HepG2 (cell line): ENCODE measurements around the gene FXN. TPM values are rescaled to one million over a fixed set of nuclear protein-coding genes. Genes with fewer than 3 reads are reported as not detected.

Experiments
- FLYWCH1 ChIP-seq: sonication (generic); formaldehyde crosslinking; IDR thresholded peaks from 2 replicates; pipeline ENCODE4 v1.8.1; 2023; ENCODE audit warnings: mild to moderate bottlenecking, missing genetic modification reagents
- GZF1 ChIP-seq: sonication (generic); formaldehyde crosslinking; IDR thresholded peaks from 2 replicates; pipeline ENCODE4 v1.5.1; 2020; ENCODE audit warnings: mild to moderate bottlenecking, missing genetic modification reagents
- HMGXB3 ChIP-seq: sonication (generic); formaldehyde crosslinking; IDR thresholded peaks from 2 replicates; pipeline ENCODE4 v1.4.0; 2020; ENCODE audit warnings: missing genetic modification reagents, borderline replicate concordance
- HNF4A ChIP-seq: sonication (generic); formaldehyde crosslinking; IDR thresholded peaks from 2 replicates; pipeline ENCODE4 v1.4.0; 2020; ENCODE audit warnings: missing genetic modification reagents
- HNF4G ChIP-seq, 2 experiments: sonication (generic) in 1 of 2; formaldehyde crosslinking in 1 of 2; IDR thresholded peaks; 2 replicates each; pipeline versions ENCODE4 v1.4.0 to v1.6.1; 2011 to 2020; ENCODE audit warnings: borderline replicate concordance in 2 of 2, low read depth in 2 of 2, mild to moderate bottlenecking in 2 of 2, low read length in 1 of 2, missing genetic modification reagents in 1 of 2, moderate library complexity in 1 of 2
- HOXA5 ChIP-seq: sonication (generic); formaldehyde crosslinking; IDR thresholded peaks from 2 replicates; pipeline ENCODE4 v1.4.0; 2020; ENCODE audit warnings: missing genetic modification reagents
- KDM6A ChIP-seq: IDR thresholded peaks from 2 replicates; pipeline ENCODE4 v1.6.1; 2016; ENCODE audit warnings: low read depth
- MAFG ChIP-seq: sonication (generic); formaldehyde crosslinking; IDR thresholded peaks from 2 replicates; pipeline ENCODE4 v1.5.1; 2020; ENCODE audit warnings: mild to moderate bottlenecking, missing genetic modification reagents
- MNT ChIP-seq: fragments of 450-650 bp; IDR thresholded peaks from 2 replicates; pipeline ENCODE4 v1.6.1; 2016
- MYC ChIP-seq: sonication (generic); formaldehyde crosslinking; IDR thresholded peaks from 2 replicates; pipeline ENCODE4 v1.9.0; 2021; ENCODE audit warnings: missing genetic modification reagents, borderline replicate concordance
- NCOA2 ChIP-seq: sonication (generic); formaldehyde crosslinking; IDR thresholded peaks from 2 replicates; pipeline ENCODE4 v1.8.0; 2022; ENCODE audit warnings: inconsistent platforms
- SOX5 ChIP-seq: IDR thresholded peaks from 2 replicates; pipeline ENCODE4 v1.6.1; 2016; ENCODE audit warnings: borderline replicate concordance
- ZHX2 ChIP-seq, 2 experiments: sonication (generic) in 1 of 2; formaldehyde crosslinking in 1 of 2; IDR thresholded peaks; 2 replicates each; pipeline versions ENCODE4 v1.6.1 to v1.9.0; 2014 to 2022; ENCODE audit warnings: antibody characterized with exemption in 1 of 2, borderline replicate concordance in 1 of 2, inconsistent platforms in 1 of 2, low read depth in 1 of 2, missing genetic modification reagents in 1 of 2
- ZMYM2 ChIP-seq: sonication (generic); formaldehyde crosslinking; IDR thresholded peaks from 2 replicates; pipeline ENCODE4 v1.8.0; 2022; ENCODE audit warnings: mild to moderate bottlenecking, missing genetic modification reagents
- ZNF350 ChIP-seq: sonication (generic); formaldehyde crosslinking; IDR thresholded peaks from 2 replicates; pipeline ENCODE4 v1.4.0; 2020; ENCODE audit warnings: mild to moderate bottlenecking, low read depth, missing genetic modification reagents, borderline replicate concordance
- ZNF441 ChIP-seq: sonication (generic); formaldehyde crosslinking; IDR thresholded peaks from 2 replicates; pipeline ENCODE4 v1.7.0; 2021; ENCODE audit warnings: missing genetic modification reagents, borderline replicate concordance
- ZNF580 ChIP-seq: IDR thresholded peaks from 2 replicates; pipeline ENCODE4 v1.6.1; 2016; ENCODE audit warnings: low read depth, borderline replicate concordance
- polyA plus RNA-seq, 8 experiments: library from polyadenylated mRNA; depleted of rRNA in 3 of 8; stranded (reverse) in 7 of 8; unstranded in 1 of 8; fragments of >200 nt; fragmentation: Illumina TruSeq in 4 of 8; extraction: Trizol in 4 of 8; gene quantifications; 2 replicates each; pipeline versions ENCODE4 v1.2.1 to v1.2.3, GENCODE V29; 2011 to 2016; ENCODE audit warnings: low read depth in 4 of 8, missing spikeins in 1 of 8, mixed read lengths in 1 of 8; ENCODE audit not compliant: insufficient read depth in 1 of 8
- total RNA-seq, 5 experiments: library from RNA; depleted of rRNA; stranded (reverse); fragments of >200 nt; fragmentation: Illumina TruSeq; extraction: Trizol; gene quantifications; 2 replicates each; pipeline ENCODE4 v1.2.3, GENCODE V29; 2016; ENCODE audit warnings: low read depth in 1 of 5

The FXN gene
- total and polyA plus RNA-seq, 2 of the 13 experiments (the other 11 are each of a cell fraction or from before 2014, with no cell fraction given) = 24.1 to 26.0 TPM

- peak; percentile 31; the same call in 1 of the 2 replicates for TF ChIP-seq MYC
- TF ChIP-seq ZHX2 (IDR thresholded peaks at IDR 0.05; ENCODE audit: low read depth) = no peak
- TF ChIP-seq ZHX2 (CRISPR knock-in tag; IDR thresholded peaks at IDR 0.05; ENCODE audit: borderline replicate concordance) = no peak
- 0 out of 2 replicates have a peak, but pooled peaks have one; percentile 6 for TF ChIP-seq ZNF350
- no peak; the same call in 1 of the 2 replicates for TF ChIP-seq ZNF580
- TF ChIP-seq KDM6A (CRISPR knock-in tag) = no peak
- TF ChIP-seq NCOA2 (CRISPR knock-in tag) = no peak
- TF ChIP-seq MNT = 0 out of 2 replicates have a peak, but pooled peaks have one; percentile 31
- no peak for TF ChIP-seq MAFG (CRISPR knock-in tag)
- no peak for TF ChIP-seq FLYWCH1 (CRISPR knock-in tag)
- 0 out of 2 replicates have a peak, but pooled peaks have one; percentile 38 for TF ChIP-seq GZF1 (CRISPR knock-in tag)
- peak; percentile 94 for TF ChIP-seq HMGXB3 (CRISPR knock-in tag)
- 0 out of 2 replicates have a peak, but pooled peaks have one; percentile 39 for TF ChIP-seq ZMYM2 (CRISPR knock-in tag)
- TF ChIP-seq HNF4A (CRISPR knock-in tag) = peak; percentile 71
- 0 out of 2 replicates have a peak, but pooled peaks have one; percentile 22 for TF ChIP-seq ZNF441 (CRISPR knock-in tag)
- TF ChIP-seq SOX5 = no peak; the same call in 1 of the 2 replicates
- TF ChIP-seq HNF4G (IDR thresholded peaks at IDR 0.05; ENCODE audit: borderline replicate concordance, low read depth, low read length) = 0 out of 2 replicates have a peak, but pooled peaks have one; percentile 8
- TF ChIP-seq HNF4G (CRISPR knock-in tag; IDR thresholded peaks at IDR 0.05; ENCODE audit: borderline replicate concordance, low read depth) = no peak
- no peak for TF ChIP-seq HOXA5 (CRISPR knock-in tag)
Measured at GRCh38 chr9:69036799-69037198, 1.2 kb downstream of the FXN start (continued).
